Heart left ventricle (tissue), 13 donors: ENCODE results near the gene LGI2.

Experiments used
- POLR2A ChIP-seq, 2 donors: fragments of 450-650 bp; IDR thresholded peaks; one replicate each; pipeline ENCODE4 v1.6.1; 2017; ENCODE audit warnings: antibody characterized with exemption in 2 of 2, mild to moderate bottlenecking in 2 of 2, moderate library complexity in 2 of 2
- TF ChIP-seq, protein P1 (sequence below), 12 donors: fragments of 200-600 bp; sonication (generic) in 4 of 12; IDR thresholded peaks; one replicate each; pipeline versions ENCODE4 v1.5.0 to v1.8.0; 2018 to 2022; ENCODE audit warnings: antibody characterized with exemption in 12 of 12, mild to moderate bottlenecking in 5 of 12
- donor health status: ischemic (EF 13 %, LVEDD 7.1; RV severe dilation, severe dysfunction).
- donor health status: DM: no; HTN: yes; CAD: no.
- donor health status: DM: no; HTN: no; CAD: no.
- donor health status: ischemic (EF 25% LVEDD 6.9; RV normal size, moderate dysfunction).
- donor health status: ischemic (EF 25% LVEDD 5.7; RV mildly dilated, moderate dysfunction).
- donor health status: ischemic (EF 35%, LVEDD 5.7; RV mildly dilated, moderate dysfunction).
- donor health status: nonischemic (EF 11% LVEDD 7.7; RV severe dilation, severe dysfunction).
- donor health status: DM: yes; HTN: yes; CAD: no.
- donor health status: PGD.
- donor health status: ischemic (EF 29% LVEDD 5.4; RV normal size, mild dysfunction).
- donor health status: nonischemic (EF 23%, LVEDD 6.1; RV moderate dilation, normal function).

DNA sequence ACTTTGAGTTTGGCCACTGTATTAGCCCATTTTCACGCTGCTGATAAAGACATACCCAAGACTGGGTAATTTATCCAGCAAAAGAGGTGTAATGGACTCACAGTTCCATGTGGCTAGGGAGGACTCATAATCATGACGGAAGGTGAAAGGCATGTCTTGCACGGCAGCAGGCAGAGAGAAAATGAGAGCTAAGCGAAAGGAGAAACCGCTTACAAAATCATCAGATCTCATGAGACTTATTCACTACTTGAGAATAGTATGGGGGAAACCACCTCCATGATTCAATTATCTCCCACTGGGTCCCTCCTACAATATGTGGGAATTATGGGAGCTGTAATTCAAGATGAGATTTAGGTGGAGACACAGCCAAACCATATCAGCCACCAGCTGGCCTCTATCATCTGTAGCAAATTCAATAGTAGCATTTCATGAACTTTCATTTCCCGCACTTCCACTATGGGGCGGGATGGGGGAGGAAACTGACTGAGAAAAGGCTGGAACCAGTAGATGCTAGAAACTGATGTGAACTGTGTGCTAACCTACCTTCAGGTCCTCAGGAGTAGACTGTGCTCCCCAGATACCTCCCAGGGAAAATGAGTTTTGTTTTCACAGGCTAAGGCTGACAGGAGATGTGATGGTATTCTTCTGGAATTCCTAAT, 35.3 kb upstream of the LGI2 start:
- TF ChIP-seq POLR2A (IDR thresholded peaks at IDR 0.05), result no peak
- TF ChIP-seq, protein P1, sequence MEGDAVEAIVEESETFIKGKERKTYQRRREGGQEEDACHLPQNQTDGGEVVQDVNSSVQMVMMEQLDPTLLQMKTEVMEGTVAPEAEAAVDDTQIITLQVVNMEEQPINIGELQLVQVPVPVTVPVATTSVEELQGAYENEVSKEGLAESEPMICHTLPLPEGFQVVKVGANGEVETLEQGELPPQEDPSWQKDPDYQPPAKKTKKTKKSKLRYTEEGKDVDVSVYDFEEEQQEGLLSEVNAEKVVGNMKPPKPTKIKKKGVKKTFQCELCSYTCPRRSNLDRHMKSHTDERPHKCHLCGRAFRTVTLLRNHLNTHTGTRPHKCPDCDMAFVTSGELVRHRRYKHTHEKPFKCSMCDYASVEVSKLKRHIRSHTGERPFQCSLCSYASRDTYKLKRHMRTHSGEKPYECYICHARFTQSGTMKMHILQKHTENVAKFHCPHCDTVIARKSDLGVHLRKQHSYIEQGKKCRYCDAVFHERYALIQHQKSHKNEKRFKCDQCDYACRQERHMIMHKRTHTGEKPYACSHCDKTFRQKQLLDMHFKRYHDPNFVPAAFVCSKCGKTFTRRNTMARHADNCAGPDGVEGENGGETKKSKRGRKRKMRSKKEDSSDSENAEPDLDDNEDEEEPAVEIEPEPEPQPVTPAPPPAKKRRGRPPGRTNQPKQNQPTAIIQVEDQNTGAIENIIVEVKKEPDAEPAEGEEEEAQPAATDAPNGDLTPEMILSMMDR (IDR thresholded peaks at IDR 0.05), result no peak
